ENCODE measurements around the gene NFE2L2. TPM values are rescaled to one million over a fixed set of nuclear protein-coding genes. Genes with fewer than 3 reads are reported as not detected.
"Not testable (repeated sequence)": the region's sequence is repeated elsewhere in the genome, so short reads cannot be mapped to it uniquely, and the experiment has no call there.

The NFE2L2 gene
- total RNA-seq, 1 experiment from 2014 or later = 108 TPM

DNA sequence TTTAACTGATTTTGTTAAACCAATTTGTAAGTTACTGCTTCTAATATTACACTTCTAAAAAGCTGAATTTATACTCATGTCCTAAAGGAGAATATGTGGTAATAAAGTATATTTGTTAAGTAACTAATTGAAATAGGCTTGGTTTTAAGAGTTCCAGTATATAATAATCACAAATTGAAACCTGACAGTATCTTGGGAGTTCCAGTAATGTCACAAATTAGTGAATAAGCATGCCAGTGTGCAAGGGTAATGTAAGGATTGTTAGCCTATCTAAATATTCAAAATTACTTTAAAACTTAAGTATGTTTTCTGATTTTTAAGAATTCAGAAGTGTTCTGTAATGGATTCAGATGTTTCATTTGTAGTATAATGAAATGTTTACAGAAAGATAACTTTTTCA, 41.1 kb downstream of the NFE2L2 start:
- in situ Hi-C loops (cut with HindIII; ENCODE audit: low pct_unique_long_range_greater_than_20kb, low sequenced_read_pairs); DNase-seq (ENCODE audit: low read depth): not testable (repeated sequence)

GRCh38 chr2:177221970-177222369, 42.6 kb downstream of the NFE2L2 start:
- no peak for DNase-seq (ENCODE audit: low read depth)

DNA sequence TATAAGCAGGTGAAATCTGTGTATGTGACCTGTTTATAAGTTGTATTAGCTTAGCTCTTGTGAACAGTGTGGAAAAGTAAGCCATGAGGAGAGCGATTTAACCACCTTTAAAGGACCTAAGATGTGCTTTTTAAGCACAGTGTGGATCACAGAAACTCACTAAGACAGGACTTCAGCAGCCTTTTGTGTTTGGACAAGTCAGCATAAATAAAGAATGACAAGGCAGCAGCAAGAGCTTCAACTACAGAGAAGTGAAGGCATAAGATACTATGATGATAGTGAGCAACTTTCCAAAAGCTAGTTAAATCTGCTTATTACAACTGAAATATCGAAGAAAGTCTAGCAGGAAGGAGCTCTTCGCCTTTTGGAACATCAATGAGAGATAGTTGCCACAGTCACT, 43.0 kb downstream of the NFE2L2 start:
- in situ Hi-C loops (cut with HindIII; ENCODE audit: low pct_unique_long_range_greater_than_20kb, low sequenced_read_pairs) = no loop called here
- DNase-seq (ENCODE audit: low read depth) = no peak

More at GRCh38 chr2:177221970-177222369, 42.6 kb downstream of the NFE2L2 start:
- in situ Hi-C loops (cut with HindIII; ENCODE audit: low pct_unique_long_range_greater_than_20kb, low sequenced_read_pairs) = no loop called here

- DNase-seq (ENCODE audit: low read depth); in situ Hi-C loops (cut with HindIII; ENCODE audit: low pct_unique_long_range_greater_than_20kb, low sequenced_read_pairs): not testable (repeated sequence)
These were observed 44.7 kb downstream of the NFE2L2 start for GRCh38 chr2:177219787-177220186.

DNA sequence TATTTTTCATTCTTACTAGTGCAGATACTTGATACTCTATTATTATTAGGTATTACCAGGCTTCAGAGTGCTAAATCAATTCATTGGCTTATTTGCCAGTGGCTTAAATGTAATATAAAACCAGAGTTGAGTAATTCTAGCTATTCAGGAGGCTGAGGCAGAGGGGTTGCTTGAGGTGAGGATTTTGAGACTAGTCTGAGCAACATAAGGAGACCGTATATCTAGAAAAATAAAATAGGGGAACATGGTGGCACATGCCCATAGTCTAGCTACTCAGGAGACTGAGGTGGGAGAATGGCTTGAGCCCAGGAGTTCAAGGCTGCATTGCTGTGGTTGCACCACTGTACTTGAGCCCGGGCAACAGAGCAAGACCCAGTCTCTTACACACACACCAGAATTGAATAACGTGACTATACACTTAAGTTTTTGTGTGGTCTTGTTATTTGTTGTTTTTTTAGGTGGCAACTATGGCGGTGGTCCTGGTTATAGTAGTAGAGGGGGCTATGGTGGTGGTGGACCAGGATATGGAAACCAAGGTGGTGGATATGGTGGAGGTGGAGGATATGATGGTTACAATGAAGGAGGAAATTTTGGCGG, 47.2 kb downstream of the NFE2L2 start:
- DNase-seq (ENCODE audit: low read depth) = no peak
- in situ Hi-C loops (cut with HindIII; ENCODE audit: low pct_unique_long_range_greater_than_20kb, low sequenced_read_pairs) = no loop called here

GRCh38 chr2:177212891-177213856, 51.4 kb downstream of the NFE2L2 start:
- DNase-seq (ENCODE audit: low read depth) = peak; percentile 88
- in situ Hi-C loops (cut with HindIII; ENCODE audit: low pct_unique_long_range_greater_than_20kb, low sequenced_read_pairs) = no loop called here

DNA sequence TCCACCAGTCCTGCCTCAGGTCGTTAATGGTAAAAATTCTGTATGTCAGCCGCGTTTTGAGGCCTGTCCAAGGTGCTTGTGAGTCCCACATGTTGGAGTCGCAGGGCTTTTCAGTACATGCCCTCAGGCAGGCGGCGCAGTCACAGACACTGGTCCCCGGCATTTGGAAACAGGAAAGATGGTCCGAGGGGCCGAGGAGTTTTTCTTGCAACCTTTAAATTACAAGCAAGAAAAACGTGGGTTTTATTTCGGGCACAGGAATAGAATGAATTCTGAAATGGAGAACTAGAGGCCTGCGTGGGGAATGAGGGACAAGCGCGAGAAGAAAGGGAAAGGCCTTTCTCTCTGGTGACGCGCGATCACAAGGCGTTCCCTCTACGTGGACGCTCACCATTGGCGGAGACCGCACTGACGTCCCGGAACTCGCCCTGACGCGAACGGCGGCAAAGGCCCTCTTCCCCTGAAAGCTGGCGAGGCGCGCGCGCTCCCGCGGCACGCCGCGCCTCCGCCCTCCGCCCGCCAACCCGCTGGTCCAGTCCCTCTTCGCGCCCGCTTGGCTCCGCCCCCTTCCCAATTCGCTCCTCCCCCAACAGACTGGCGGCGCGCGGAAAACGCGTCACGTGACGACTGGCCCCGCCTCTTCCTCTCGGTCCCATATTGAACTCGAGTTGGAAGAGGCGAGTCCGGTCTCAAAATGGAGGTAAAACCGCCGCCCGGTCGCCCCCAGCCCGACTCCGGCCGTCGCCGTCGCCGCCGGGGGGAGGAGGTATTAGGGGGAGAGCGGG, 52.2 kb downstream of the NFE2L2 start, which contains the start of gene HNRNPA3:
HNRNPA3 (plus strand) TSS at position 689 of the 785 bp plus-strand sequence; CDS start at position 695, 6 bp downstream.
- in situ Hi-C loops (cut with HindIII; ENCODE audit: low pct_unique_long_range_greater_than_20kb, low sequenced_read_pairs) = no loop called here
- peak; percentile 100 for DNase-seq (ENCODE audit: low read depth)

GRCh38 chr2:177211576-177212105, 52.9 kb downstream of the NFE2L2 start:
- in situ Hi-C loops (cut with HindIII; ENCODE audit: low pct_unique_long_range_greater_than_20kb, low sequenced_read_pairs) = no loop called here
- no peak for DNase-seq (ENCODE audit: low read depth)

GRCh38 chr2:177211169-177211568, 53.4 kb downstream of the NFE2L2 start:
- in situ Hi-C loops (cut with HindIII; ENCODE audit: low pct_unique_long_range_greater_than_20kb, low sequenced_read_pairs) = no loop called here
- no peak for DNase-seq (ENCODE audit: low read depth)

- no peak for DNase-seq (ENCODE audit: low read depth)
- in situ Hi-C loops (cut with HindIII; ENCODE audit: low pct_unique_long_range_greater_than_20kb, low sequenced_read_pairs) = no loop called here
These were observed 57.4 kb downstream of the NFE2L2 start for GRCh38 chr2:177207101-177207500.

GRCh38 chr2:177204417-177204816, 60.1 kb downstream of the NFE2L2 start:
- in situ Hi-C loops (cut with HindIII; ENCODE audit: low pct_unique_long_range_greater_than_20kb, low sequenced_read_pairs) = no loop called here
- no peak for DNase-seq (ENCODE audit: low read depth)

DNA sequence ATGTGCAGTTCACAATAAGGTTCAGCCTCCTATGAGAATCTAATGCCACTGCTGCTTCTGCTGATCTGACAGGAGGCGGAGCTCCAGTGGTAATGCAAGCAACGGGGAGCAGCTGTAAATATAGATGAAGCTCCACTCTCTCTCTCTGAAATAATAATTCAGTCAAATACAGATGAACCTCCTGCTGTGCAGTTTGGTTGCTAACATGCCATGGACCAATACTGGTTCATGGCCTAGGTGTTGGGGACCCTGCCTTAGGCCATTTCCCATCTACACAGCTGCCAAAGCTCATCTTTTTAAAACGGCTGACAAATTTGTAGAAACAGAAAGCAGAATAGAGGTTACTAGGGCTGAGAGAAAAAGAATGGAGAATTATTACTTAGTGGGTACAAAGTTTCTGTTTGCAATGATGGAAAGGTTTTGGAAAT, 62.6 kb downstream of the NFE2L2 start:
- no peak for DNase-seq (ENCODE audit: low read depth)
- in situ Hi-C loops (cut with HindIII; ENCODE audit: low pct_unique_long_range_greater_than_20kb, low sequenced_read_pairs) = no loop called here

DNA sequence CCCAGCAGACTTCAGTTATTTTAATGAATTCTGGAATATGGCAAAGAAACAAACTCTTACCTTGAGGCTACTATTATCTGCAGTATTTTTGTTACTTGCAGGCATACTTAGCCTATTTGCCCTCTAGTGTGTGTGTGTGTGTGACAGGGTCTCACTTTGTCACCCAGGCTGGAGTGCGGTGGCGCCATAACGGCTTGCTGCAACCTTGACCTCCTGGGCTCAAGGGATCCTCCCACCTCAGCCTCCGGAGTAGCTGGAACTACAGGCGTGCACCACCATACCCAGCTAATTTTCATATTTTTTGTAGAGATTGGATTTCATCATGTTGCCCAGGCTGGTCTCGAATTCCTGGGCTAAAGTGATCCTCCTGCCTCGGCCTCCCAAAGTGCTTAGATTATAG, 64.1 kb downstream of the NFE2L2 start:
- DNase-seq (ENCODE audit: low read depth); in situ Hi-C loops (cut with HindIII; ENCODE audit: low pct_unique_long_range_greater_than_20kb, low sequenced_read_pairs): not testable (repeated sequence)

DNA sequence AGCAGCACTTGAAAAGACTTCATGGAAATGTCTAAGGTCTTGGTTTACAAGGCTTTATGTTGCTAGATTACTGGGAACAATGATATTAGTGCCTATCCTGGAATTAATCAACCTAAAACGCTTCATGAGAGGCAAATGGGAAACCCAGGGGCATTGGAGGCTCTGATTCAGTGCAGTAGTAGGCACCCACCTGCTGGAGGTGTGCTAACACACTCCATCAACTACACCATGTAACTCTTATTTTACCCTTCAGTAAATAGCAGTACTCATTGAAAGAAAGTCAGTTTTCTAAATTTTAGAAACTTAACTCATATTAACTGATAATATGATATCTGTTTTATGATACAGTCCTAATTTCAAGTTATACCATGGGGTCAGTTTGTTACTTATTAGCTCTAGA, 69.3 kb downstream of the NFE2L2 start:
- in situ Hi-C loops (cut with HindIII; ENCODE audit: low pct_unique_long_range_greater_than_20kb, low sequenced_read_pairs) = no loop called here
- DNase-seq (ENCODE audit: low read depth) = no peak

DNA sequence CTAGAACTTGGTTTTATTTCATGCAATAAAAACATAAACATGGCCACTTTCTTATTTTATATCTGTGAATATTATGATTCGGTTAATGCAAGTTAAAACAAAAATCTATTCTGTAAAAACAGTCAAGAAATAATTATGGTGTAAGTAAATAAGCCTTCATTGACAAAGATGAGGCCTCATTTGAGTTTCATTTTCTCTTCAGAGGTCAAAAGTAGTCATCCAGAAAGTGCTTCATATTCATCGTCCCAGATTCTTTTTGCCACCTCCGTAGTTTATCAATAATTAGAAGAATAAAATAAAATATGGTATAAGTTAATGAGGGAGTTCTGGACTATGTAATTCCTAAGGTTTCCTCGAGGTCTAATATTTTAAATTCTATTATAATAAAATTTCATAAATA, 71.3 kb downstream of the NFE2L2 start:
- no peak for DNase-seq (ENCODE audit: low read depth)
- in situ Hi-C loops (cut with HindIII; ENCODE audit: low pct_unique_long_range_greater_than_20kb, low sequenced_read_pairs) = no loop called here

DNA sequence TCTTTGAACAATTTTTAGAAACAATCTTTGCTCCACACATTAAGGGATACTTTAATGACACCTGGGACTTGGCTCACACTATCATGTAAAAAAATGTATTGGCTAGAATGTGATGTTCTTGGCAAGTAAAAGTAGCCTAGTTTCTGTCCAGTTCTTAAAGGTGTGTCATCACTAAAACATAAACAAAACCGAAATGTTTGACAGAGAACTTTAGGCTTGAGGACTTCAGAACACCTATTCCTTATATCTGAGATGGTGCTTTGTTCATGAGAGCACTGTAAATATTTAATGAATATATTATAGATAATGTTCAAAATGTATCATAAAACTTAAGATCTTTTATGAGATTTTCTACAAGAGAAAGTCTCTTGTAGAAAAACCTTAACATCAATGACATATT, 71.7 kb downstream of the NFE2L2 start:
- in situ Hi-C loops (cut with HindIII; ENCODE audit: low pct_unique_long_range_greater_than_20kb, low sequenced_read_pairs) = no loop called here
- no peak for DNase-seq (ENCODE audit: low read depth)

DNA sequence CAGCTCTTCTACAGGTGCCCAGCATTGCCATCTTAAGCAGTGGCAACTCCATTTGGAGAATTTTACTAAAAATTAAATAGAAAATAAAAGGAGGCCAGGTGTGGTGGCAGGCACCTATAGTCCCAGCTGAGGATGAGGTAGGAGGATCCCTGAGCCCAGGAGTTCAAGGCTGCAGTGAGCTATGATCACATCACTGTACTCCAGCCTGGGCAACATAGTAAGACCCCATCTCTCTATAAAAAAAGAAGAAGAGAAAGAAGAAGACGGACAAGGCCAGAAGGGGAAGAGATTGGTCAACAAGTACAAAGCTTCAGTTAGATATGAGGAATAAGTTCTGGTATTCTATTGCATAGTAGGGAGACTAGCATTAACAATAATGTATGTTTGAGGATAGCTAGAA, 73.6 kb downstream of the NFE2L2 start:
- no peak for DNase-seq (ENCODE audit: low read depth)
- in situ Hi-C loops (cut with HindIII; ENCODE audit: low pct_unique_long_range_greater_than_20kb, low sequenced_read_pairs) = no loop called here
